ENCODE results near the gene ILF3. TPM values are rescaled to one million over a fixed set of nuclear protein-coding genes. Genes with fewer than 3 reads are reported as not detected.
A peak's percentile ranks its signal among the peaks of the same experiment; 100 is the strongest.

The ILF3 gene
- polyA plus RNA-seq, 1 donor (not counting 4 experiments of a cell fraction or from before 2014, with no cell fraction given): 162 TPM

GRCh38 chr19:10615429-10616023 lies 38.6 kb upstream of the ILF3 start:
- Histone ChIP-seq H3K27ac (ENCODE audit: control insufficient read depth, insufficient read depth, low read length) (no peak overlapping the region), H3K9ac (ENCODE audit: control insufficient read depth, extremely low read depth, insufficient read depth, low read length) (no peak overlapping the region), H3K4me3 (ENCODE audit: control insufficient read depth in 2 of 3, extremely low read depth in 1 of 3, insufficient read depth in 2 of 3, low read depth in 1 of 3, low read length in 3 of 3) (no peak overlapping the region), H3K9me3 (ENCODE audit: control insufficient read depth, low read depth, low read length) (no peaks in the 10 kb centered on the region), H3K4me2 (ENCODE audit: control insufficient read depth, extremely low read depth, insufficient read depth, low read depth, low read length) (no peak overlapping the region), H3K4me1 (ENCODE audit: control insufficient read depth, extremely low read depth, insufficient read depth, low read length) (peaks cover 17% of the 10 kb centered on the region), H3K27me3 (ENCODE audit: control insufficient read depth, extremely low read depth, insufficient read depth, low read length) (no peaks in the 10 kb centered on the region), H3K9me1 (ENCODE audit: control insufficient read depth, extremely low read depth, insufficient read depth, low read length) (no peaks in the 10 kb centered on the region), H3K36me3 (ENCODE audit: control insufficient read depth in 2 of 2, extremely low read depth in 1 of 2, insufficient read depth in 2 of 2, low read length in 2 of 2) (no peaks in the 10 kb centered on the region), H3K79me2 (ENCODE audit: control insufficient read depth, insufficient read depth, low read length) (no peaks in the 10 kb centered on the region), H2AFZ (ENCODE audit: control insufficient read depth, low read length) (no peak overlapping the region), H4K20me1 (ENCODE audit: control insufficient read depth, extremely low read depth, insufficient read depth, low read length) (no peaks in the 10 kb centered on the region)
- FAIRE-seq (no peak), DNase-seq (ENCODE audit: low read depth, low spot score) (no peak)
- dilution Hi-C loops (cut with MboI; ENCODE audit: extremely low pct_ligation_motif_present, low sequenced_read_pairs): no loop called here
- no peak for TF ChIP-seq EZH2 (IDR thresholded peaks at IDR 0.05; ENCODE audit: low read length)
- TF ChIP-seq CTCF (optimal IDR thresholded peaks at IDR 0.05 in 1 of 3, IDR thresholded peaks at IDR 0.05 in 1 of 3, conservative IDR thresholded peaks at IDR 0.05 in 1 of 3; ENCODE audit: extremely low read depth in 1 of 3, insufficient read depth in 2 of 3, low read length in 3 of 3): no peak

- Histone ChIP-seq H3K4me1 (ENCODE audit: control insufficient read depth, extremely low read depth, insufficient read depth, low read length) (peaks cover 20% of the 10 kb centered on the region), H3K9me1 (ENCODE audit: control insufficient read depth, extremely low read depth, insufficient read depth, low read length) (no peaks in the 10 kb centered on the region), H3K9ac (ENCODE audit: control insufficient read depth, extremely low read depth, insufficient read depth, low read length) (peak overlapping the region; percentile 61), H3K79me2 (ENCODE audit: control insufficient read depth, insufficient read depth, low read length) (no peaks in the 10 kb centered on the region), H3K27me3 (ENCODE audit: control insufficient read depth, extremely low read depth, insufficient read depth, low read length) (no peaks in the 10 kb centered on the region), H4K20me1 (ENCODE audit: control insufficient read depth, extremely low read depth, insufficient read depth, low read length) (no peaks in the 10 kb centered on the region), H3K4me2 (ENCODE audit: control insufficient read depth, extremely low read depth, insufficient read depth, low read depth, low read length) (peak overlapping the region; percentile 54), H3K4me3 (ENCODE audit: control insufficient read depth in 2 of 3, extremely low read depth in 1 of 3, insufficient read depth in 2 of 3, low read depth in 1 of 3, low read length in 3 of 3) (peak overlapping the region in 2 of 3 experiments; percentile 8 to 51), H3K36me3 (ENCODE audit: control insufficient read depth in 2 of 2, extremely low read depth in 1 of 2, insufficient read depth in 2 of 2, low read length in 2 of 2) (no peaks in the 10 kb centered on the region), H2AFZ (ENCODE audit: control insufficient read depth, low read length) (peak overlapping the region; percentile 59), H3K27ac (ENCODE audit: control insufficient read depth, insufficient read depth, low read length) (peak overlapping the region; percentile 89), H3K9me3 (ENCODE audit: control insufficient read depth, low read depth, low read length) (no peaks in the 10 kb centered on the region)
- TF ChIP-seq CTCF (optimal IDR thresholded peaks at IDR 0.05 in 1 of 3, IDR thresholded peaks at IDR 0.05 in 1 of 3, conservative IDR thresholded peaks at IDR 0.05 in 1 of 3; ENCODE audit: extremely low read depth in 1 of 3, insufficient read depth in 2 of 3, low read length in 3 of 3) (no peak), EZH2 (IDR thresholded peaks at IDR 0.05; ENCODE audit: low read length) (no peak)
- dilution Hi-C loops (cut with MboI; ENCODE audit: extremely low pct_ligation_motif_present, low sequenced_read_pairs): no loop called here
- peak; percentile 69 for DNase-seq (ENCODE audit: low read depth, low spot score)
- FAIRE-seq: peak; percentile 94
These were observed 36.6 kb upstream of the ILF3 start for GRCh38 chr19:10617409-10618121.
